ENCODE data around the gene TTC28.
"Not testable (repeated sequence)": the region's sequence is repeated elsewhere in the genome, so short reads cannot be mapped to it uniquely, and the experiment has no call there.

Gene TTC28

GRCh38 chr22:28478564-28478963, 201.1 kb downstream of the TTC28 start:
- no peak for DNase-seq

DNA sequence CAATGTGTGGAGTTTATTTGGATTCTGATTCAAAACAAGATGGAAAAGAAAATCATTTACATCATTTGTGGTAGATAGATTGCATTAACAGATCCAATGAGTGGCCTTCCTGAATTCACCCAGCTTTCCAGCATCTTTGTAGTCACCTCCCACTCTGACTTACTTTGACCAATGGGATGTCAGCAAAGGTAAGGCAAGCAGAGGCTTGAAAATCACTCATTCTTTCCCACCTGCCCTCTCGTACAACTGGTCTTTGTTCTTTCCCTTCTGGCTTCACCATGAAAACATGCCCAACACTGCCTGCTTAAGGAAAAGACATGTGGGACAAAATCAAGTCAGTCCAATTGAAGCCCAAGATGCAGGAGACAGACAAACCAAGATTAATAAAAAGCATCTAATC, 202.1 kb downstream of the TTC28 start:
- no peak for DNase-seq

GRCh38 chr22:28474330-28474729, 205.3 kb downstream of the TTC28 start:
- DNase-seq = no peak

- DNase-seq = no peak
These were observed 206.4 kb downstream of the TTC28 start for GRCh38 chr22:28473258-28473657.

DNA sequence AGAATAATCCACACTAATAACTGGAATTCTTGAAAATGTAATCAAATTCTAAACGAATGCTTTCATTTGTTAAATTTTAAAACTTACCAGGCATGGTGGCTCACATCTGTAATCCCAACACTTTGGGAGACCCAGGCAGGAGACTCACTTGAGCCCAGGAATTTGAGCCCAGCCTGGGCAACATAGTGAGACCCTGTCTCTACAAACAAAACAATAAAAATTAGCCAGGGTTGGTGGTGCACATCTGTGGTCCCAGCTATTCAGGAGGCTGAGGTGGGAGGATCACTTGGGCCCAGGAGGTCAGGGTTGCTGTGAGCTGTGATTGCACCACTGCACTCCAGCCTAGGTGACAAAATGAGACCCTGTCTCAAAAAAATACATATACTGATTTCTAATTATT, 212.6 kb downstream of the TTC28 start:
- DNase-seq = not testable (repeated sequence)

- DNase-seq = no peak
These were observed 213.2 kb downstream of the TTC28 start for GRCh38 chr22:28466399-28466798.

GRCh38 chr22:28465841-28466240, 213.8 kb downstream of the TTC28 start:
- no peak for DNase-seq

DNA sequence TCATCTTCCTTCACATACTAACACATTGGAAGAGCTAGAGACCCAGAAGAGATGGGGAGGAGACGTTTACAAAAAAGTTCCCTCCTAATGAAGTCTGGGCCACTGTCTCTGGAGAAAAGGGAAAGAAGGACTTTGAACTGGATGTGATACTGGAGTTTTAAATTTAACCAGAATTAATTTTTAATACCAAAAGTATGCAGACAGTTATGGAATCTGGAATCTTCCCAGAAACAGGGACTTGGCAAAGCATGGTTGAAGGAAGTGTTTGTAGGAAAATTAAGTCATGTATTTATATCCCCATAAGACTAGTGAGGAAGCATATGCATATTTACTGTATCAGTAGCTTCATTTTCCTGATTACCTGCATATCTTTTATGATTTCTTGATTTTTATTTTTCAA, 215.5 kb downstream of the TTC28 start:
- no peak for DNase-seq

- DNase-seq = not testable (repeated sequence)
These were observed 216.2 kb downstream of the TTC28 start for GRCh38 chr22:28463408-28463807.

- no peak for DNase-seq
These were observed 216.7 kb downstream of the TTC28 start for GRCh38 chr22:28462901-28463300.

GRCh38 chr22:28462041-28462440, 217.6 kb downstream of the TTC28 start:
- no peak for DNase-seq

DNA sequence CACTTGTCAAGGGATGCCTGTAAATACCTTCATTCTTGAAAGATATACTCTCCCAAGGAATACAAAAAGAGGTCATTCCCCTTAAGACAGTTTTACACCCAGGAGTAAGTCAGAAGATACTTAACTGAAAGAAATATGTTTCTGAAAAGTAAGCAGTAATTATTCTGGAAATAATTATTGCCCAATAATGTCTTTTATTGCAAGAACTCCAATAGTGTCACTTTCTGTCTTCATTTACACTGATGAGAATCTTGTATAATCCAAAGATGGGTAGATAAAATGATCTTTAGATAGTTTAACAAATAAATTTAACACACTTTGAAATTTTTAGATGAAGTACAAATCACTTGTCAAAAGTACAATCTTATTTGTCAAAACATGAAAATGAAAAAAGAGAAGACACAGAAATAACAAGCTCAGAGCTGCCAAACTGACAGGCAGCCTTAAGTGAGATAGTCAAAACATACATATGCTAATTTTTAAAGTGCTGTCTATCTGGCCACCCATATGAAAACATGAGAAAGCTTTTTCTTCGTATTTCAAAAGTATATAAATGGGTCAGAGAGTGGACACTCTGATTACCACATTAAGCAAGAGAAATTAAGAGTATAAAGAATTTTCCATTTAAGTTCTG, 225.1 kb downstream of the TTC28 start:
- DNase-seq = no peak

DNA sequence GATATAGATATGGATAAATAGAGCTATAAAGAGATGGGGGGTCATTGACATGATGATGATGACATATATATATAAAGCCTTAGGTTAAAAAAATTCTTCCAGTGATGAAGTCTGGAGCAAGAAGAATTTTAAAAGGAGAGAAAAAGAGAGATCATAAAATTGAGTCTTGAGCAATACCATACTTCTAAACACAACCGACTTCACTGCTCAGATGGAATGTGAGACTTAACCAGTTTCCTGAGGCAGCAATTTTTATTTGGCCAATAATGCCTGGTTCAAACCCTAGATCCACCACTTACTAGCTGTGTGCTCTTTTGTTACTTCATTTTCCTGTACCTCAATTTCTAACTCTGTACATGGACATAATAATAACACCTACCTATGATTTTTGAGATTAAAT, 229.5 kb downstream of the TTC28 start:
- DNase-seq = no peak

- DNase-seq = no peak
These were observed 230.6 kb downstream of the TTC28 start for GRCh38 chr22:28449041-28449440.

DNA sequence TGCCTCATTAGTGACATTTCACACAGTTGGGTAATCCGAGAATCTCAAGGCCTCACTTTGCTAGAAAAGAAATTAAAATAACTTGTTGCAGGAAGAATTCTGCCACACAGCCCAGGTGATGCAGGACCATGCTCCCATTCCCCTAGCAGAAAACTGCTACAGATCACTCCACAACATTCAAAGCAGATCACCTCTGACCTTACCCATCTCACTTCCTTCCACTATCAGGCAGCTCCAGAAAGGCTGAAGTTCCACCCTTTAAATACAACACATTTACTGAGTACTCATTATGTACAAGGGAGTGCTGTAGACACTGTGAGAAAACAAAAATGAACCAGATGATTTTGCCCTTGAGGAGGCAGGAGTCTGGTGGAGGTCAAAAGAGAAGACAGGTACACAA, 231.0 kb downstream of the TTC28 start:
- no peak for DNase-seq

DNA sequence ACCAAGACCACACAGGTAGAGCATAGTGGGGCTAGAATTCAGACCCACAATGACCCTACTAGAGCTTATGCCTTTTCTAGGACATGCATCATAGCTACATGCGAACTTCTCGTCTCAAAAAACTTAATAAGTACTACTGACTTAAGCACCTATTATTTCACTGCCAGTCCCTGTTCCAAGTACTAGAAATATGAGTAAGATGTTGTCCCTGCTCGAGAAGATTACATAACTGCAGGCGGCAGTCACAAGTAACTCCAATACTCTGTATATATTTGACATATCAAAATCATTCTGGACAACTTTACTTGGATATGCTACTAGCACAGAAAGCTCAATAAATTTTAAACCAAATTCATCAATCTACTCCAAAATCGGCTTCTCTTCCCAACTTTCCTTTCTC, 235.0 kb downstream of the TTC28 start:
- no peak for DNase-seq

DNA sequence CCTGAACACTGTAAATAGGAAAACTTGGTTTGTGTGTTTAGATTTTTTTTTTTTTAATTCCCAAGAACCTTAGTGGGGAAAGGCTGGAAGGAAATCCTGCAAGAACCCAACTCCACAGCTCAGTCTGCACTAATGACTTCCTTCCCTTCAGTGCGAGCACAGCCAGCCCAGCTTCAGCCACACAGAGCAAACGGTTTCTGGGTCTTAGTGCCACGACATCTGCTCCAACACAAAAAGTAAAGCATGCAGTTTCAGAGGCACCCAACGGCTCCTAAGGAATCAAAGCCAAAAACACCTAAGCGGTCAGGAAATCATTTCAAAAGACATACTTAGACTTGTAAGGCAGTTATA, 236.1 kb downstream of the TTC28 start:
- DNase-seq = no peak

- DNase-seq = peak; percentile 9
These were observed 236.7 kb downstream of the TTC28 start for GRCh38 chr22:28442711-28443525.

- DNase-seq = peak; percentile 60
These were observed 237.4 kb downstream of the TTC28 start for GRCh38 chr22:28442264-28442710.

DNA sequence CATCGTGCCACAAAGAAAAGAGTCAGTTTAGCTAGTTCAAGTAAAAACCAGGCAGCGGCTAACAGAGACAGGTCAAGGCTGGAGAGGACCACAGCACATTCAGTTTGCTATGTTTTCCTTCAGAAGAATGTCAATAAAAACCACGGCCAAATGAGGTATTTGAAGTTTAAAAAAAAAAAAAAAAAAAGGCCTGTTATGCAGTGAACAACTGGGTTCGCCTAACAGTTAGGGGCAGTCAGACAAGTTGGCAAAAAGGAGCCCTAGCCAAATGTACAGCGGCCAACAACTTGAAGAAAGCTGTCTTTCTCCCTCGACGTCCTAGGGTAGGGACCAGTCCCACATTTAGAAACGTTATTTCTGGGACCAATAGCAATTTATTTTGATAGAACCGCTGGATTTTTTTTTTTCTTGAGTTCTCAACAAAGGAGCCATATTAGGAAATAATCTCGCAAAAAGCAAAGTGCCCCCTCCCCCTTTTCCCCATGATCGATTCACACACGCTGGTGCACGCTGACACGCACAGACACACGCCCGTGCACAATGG, 237.8 kb downstream of the TTC28 start:
- no peak for DNase-seq

DNA sequence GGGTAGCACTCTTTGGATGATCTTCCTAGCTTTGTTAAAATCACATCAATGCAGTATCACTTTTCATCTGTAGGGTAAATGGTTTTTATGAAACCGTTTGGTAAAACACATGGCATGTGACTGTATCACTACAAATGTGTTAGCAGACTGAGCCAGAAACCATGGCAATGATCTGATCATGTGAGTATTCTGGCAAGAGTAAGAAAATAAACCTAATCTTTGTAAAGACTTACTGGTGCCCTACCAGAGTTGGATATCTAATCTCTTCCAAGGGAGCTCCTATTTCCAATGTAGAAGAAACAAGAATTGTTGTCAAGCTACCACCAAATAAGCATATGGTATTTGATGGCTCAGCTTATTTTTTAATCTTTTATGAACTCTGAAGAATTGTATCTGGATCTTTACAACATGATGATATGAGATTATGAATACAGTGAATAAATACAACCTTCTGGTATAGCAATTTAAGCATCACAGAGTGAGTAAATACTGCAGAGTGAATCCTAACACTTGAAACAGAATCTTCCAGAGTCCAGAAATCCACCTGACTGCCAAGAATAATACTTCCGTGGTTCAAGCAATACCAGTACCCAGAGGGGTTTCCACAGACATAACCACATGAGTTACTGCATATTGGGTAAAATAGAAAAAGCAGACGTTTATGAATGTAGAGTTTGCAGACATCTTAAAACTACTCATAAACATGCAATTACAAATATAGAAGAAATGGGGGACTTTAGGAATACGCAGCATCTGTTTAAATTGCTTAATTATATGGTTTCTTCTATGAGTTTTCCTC, 238.8 kb downstream of the TTC28 start:
- no peak for DNase-seq

DNA sequence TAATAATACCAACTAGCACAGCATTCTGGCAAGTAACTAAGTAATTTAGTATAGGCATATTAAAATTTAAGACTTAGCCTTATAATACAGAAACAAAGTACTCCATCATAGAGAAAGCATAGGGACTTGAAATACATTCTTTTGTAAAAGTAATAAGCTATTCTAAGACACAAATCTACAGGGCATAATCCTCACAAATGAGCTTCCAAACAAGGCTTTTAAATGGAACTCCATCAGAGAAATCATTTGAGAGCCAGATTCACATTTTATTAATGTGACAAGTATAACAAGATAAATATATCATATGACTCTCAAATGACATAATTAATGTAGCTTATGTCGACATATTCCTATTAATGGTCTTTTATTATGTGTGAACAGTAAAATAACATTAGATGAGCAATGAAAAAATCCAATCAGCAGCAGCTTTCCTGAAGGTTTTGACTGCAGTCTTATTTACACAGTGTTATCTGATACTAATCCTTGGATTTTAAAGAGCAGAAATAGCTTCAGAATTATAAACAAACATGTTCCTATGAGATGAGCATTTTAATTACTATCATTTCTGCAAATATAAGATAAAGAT, 241.4 kb downstream of the TTC28 start:
- no peak for DNase-seq

DNA sequence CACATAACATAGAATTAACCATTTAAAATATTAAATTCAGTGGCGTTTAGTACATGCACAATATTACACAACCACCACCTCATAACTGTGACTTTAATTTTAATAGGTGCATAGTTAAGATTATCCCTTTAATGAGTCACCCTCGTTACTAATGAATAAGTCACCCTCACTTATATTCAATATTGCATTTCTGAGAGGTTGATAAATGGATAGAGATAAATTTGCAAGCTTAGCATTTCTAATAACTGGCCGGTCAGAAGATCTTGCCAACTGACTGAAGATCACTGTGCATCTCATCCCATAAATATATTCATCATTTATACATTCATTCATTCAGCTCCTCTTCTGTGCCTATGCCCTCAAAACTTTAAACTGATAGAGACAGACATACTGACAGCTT, 243.7 kb downstream of the TTC28 start:
- DNase-seq = no peak

Data from stimulated activated CD4-positive, alpha-beta T cell treated with anti-CD3 and anti-CD28 coated beads, Interleukin-4, amount 100 ng/mL, for 24 hours (primary cell).